Measurements from ENCODE around the gene AK3.

The AK3 gene

DNA sequence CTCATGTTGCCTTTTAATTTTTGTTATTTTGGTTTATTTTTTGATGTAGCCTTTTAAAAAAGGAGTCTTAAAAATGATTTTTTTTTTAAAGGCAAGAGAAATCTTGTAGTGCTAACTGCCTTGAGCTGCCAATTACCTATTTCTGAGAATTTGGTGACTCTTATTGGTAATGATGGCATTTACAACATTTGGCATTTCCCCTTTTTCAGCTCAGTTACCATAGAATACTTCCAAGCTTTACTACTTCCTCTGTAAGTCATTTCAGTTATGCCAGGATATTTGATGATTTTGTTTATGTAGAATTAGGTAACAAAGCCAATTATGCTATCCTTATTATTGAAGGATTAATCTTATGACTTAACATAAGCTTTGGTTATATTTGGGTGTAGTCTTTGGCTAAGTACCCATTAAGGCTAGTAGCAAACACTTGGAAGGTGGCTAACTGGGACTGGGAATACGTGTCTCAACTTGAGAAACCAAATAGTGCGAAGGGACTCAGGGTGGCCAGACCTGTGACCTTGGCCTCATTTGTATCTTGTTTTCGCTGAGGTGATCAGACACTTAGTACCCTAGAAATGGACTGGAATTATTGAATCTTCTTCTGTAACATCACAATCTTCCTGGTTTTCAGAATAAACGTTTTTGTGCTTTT, 33.9 kb downstream of the AK3 start:
- no peak for DNase-seq (ENCODE audit: insufficient read length, low spot score)
- FAIRE-seq, result peak; percentile 53
- TF ChIP-seq, protein P1, sequence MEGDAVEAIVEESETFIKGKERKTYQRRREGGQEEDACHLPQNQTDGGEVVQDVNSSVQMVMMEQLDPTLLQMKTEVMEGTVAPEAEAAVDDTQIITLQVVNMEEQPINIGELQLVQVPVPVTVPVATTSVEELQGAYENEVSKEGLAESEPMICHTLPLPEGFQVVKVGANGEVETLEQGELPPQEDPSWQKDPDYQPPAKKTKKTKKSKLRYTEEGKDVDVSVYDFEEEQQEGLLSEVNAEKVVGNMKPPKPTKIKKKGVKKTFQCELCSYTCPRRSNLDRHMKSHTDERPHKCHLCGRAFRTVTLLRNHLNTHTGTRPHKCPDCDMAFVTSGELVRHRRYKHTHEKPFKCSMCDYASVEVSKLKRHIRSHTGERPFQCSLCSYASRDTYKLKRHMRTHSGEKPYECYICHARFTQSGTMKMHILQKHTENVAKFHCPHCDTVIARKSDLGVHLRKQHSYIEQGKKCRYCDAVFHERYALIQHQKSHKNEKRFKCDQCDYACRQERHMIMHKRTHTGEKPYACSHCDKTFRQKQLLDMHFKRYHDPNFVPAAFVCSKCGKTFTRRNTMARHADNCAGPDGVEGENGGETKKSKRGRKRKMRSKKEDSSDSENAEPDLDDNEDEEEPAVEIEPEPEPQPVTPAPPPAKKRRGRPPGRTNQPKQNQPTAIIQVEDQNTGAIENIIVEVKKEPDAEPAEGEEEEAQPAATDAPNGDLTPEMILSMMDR (IDR thresholded peaks at IDR 0.05; ENCODE audit: insufficient read depth, missing control alignments), result no peak

DNA sequence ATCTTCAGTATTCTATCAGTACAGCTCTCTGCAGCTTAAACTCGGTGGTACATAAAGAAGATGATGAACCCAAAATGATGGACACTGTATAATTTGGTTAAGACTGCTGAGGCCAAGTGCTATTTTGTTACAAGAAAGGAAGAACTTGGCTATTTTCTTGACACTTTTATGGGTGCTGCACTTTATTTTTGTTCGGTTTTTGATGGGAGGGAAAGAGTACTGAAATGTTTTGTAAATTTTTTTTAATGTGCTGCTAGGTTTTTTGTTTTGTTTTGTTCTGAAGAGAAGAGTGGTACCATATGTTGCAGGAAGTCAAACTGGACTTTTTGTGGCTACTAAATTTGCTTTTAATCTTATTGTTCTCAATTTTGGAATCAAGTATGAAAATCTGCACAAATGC, 35.0 kb downstream of the AK3 start:
- FAIRE-seq, result no peak
- DNase-seq (ENCODE audit: insufficient read length, low spot score), result no peak
- TF ChIP-seq, protein P1 (IDR thresholded peaks at IDR 0.05; ENCODE audit: insufficient read depth, missing control alignments), result no peak

DNA sequence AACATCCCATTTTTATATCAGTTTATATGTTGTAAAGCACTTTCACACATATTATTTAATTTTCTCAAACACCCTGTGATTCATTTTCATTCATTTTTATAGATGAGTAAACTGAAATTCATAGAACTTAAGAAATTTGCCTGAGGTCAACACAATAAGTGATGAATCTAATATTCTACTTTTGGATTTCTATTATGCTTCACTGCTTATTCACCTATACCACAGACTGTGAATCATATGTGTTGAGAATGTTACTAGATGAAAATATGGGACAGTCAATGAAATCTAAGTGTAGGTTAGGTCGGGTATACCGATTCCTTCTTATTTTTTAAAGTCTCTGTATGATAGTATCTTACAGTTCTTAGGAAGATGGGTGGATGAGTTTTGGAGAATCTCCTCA, 36.9 kb downstream of the AK3 start:
- FAIRE-seq, result no peak
- no peak for DNase-seq (ENCODE audit: insufficient read length, low spot score)
- TF ChIP-seq, protein P1 (IDR thresholded peaks at IDR 0.05; ENCODE audit: insufficient read depth, missing control alignments), result no peak

DNA sequence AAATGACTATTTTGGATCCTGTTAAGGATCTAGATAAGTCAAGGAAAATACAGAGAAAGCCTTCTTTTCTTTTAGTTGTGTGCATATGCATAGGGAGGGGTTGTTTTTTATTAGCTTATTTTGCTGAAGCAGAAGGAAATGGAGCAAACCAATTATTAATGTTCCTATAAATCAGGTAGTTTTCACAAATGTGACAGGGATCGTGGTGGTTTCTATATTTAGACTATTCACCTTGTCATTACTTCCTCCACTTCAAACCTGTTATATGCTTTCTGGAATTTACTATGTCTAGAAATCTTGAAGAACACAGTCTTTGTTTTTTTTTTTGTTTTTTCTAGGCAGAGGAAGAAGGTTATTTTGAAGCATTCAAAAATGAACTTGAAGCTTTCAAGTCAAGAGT, 39.5 kb downstream of the AK3 start:
- FAIRE-seq (no peak), DNase-seq (ENCODE audit: insufficient read length, low spot score) (no peak)
- TF ChIP-seq, protein P1 (IDR thresholded peaks at IDR 0.05; ENCODE audit: insufficient read depth, missing control alignments), result no peak

DNA sequence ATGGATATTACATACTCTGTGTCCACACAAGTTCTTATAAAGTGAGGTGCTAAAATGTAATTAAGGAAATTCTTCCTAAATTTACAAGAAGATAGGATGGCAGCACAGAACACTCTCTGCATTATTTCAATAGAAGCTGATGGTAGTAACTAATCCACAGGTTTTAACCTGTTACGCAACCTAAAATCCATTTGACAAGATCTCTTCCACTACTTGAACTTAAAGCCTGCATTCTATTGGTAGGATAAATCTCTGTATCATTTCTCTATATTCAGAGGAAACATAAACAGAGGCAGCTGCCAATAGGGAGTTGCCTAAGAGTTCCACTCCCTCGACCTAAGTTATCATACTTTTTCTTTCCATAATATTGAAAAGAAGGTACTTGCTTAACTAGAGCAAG, 40.1 kb downstream of the AK3 start:
- TF ChIP-seq, protein P1 (IDR thresholded peaks at IDR 0.05; ENCODE audit: insufficient read depth, missing control alignments), result no peak
- no peak for FAIRE-seq
- no peak for DNase-seq (ENCODE audit: insufficient read length, low spot score)

DNA sequence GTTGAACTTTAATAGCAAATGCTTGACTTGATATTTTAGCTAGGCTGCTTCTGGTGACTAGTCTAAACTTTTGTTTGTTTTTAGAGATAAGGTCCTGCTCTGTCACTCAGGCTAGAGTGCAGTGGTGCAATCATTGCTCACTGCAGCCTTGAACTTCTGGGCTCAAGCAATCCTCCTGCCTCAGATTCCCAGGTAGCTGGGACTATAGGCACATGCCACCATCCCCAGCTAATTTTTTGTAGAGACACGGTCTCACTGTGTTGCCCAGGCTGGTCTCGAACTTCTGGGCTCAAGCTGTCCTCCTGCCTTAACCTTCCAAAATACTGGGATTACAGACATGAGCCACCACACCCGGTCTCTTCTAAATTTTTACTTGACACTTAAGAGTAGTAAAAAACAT, 40.9 kb downstream of the AK3 start:
- FAIRE-seq (no peak), DNase-seq (ENCODE audit: insufficient read length, low spot score) (no peak)
- TF ChIP-seq, protein P1 (IDR thresholded peaks at IDR 0.05; ENCODE audit: insufficient read depth, missing control alignments), result no peak

DNA sequence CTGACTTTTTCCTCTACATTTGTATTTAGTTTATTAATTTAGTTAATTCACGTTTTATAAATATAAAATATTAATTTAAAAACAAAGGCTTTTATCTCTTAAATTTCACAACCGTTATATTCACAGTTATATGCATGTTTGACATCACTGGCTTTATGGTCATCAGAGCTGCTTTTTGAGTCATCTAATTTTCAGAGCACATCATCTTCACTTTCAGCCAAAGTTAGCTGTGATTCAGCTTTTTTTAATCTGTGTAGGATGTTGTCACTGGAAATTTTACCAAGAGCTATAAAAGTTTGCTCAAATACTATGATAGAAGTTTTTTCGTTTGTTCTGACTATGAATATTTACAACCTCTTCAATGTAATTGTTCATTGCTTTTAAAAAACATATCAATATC, 49.2 kb downstream of the AK3 start:
- TF ChIP-seq, protein P1 (IDR thresholded peaks at IDR 0.05; ENCODE audit: insufficient read depth, missing control alignments), result no peak
- no peak for FAIRE-seq

More for the DNA sequence above, 49.2 kb downstream of the AK3 start:
- DNase-seq (ENCODE audit: insufficient read length, low spot score), result no peak
